NCI-H2196 (cell line): Measurements from ENCODE around the gene MLLT6.

Source experiments
- DNase-seq: peaks from one replicate; lab custom pipeline; 2025; ENCODE audit not compliant: unreplicated experiment; lab: John Stamatoyannopoulos, UW

The MLLT6 gene

DNA sequence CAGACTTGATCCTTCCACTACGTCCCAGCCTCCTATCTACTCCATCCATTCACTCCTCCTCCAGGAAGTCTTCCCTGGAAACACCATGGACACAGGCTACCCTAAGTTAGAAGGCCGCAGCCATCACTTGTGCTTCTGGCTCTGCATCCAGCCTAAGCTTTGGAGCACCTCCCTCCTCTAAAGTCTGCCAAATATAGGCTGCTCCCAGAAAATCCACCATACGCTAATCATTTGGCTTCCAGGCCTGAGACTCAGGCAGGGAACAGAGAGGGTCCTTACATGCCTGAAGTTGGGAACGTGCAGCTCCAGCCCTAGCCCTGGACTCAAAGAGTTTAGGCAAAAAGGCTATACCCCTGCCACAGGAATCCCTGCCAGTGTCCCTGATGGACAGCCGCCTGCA lies 36.4 kb downstream of the MLLT6 start:
- no peak for DNase-seq

DNA sequence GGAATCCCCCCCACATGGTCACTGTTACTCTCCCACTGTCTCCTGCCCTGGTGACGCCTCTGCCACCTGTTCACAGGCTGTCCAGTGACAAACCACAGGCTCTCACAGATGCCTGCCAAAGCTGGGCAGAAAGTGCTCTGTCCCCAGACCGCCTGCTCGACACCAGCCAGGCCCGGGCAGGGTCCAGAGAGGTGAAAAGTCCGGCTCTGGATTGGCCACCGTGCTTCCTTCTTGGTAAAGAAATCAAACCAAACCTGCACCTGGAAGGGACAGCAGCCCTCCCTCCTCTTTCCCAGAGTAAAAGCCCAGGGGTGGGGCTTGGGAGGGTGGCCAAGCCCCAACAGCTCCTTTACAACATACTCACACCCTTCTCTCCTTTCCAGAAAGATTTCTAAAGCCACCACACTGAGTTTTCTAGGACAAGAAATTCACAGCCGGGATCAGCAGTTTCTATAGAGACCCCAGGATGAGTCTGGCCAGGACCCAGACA lies 36.9 kb downstream of the MLLT6 start:
- peak; percentile 40 for DNase-seq

DNA sequence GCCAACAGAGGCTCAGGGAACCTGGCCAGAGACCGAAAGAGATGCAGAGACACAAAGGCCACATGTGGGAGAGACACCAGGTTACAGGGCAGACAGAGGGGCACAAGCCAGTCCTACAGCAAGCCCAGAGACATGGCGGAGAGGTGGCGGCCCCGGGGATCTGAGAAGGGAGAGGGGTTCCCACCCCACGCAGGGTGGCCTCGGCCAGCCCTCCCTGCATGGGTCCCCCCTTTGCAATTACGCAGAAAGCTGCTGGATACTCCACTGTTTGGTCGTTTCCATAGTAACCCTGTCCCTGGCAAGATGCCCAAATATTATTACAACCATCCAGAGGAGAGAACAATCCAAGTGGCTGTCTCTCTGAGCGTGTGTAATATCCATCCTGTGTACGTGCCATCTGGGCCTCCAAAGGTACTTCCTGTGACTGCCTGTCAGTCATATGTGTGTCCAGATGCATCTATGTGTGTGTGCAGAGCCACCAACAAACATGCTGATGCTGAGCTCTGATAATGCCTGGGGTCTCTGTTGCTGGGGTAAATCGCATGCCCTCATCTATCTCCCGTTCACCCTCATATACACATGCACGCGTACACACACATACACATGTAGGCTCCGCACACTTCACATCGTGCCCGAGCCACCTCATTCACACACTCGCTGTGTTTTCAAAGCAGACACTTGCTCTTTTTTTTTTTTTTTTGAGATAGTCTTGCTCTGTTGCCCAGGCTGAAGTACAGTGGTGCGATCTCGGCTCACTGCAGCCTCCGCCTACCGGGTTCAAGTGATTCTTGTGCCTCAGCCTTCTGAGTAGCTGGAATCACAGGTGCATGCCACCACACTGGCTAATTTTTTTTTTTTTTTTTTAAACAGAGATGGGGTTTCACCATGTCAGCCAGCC lies 37.6 kb downstream of the MLLT6 start:
- DNase-seq = peak; percentile 79

DNA sequence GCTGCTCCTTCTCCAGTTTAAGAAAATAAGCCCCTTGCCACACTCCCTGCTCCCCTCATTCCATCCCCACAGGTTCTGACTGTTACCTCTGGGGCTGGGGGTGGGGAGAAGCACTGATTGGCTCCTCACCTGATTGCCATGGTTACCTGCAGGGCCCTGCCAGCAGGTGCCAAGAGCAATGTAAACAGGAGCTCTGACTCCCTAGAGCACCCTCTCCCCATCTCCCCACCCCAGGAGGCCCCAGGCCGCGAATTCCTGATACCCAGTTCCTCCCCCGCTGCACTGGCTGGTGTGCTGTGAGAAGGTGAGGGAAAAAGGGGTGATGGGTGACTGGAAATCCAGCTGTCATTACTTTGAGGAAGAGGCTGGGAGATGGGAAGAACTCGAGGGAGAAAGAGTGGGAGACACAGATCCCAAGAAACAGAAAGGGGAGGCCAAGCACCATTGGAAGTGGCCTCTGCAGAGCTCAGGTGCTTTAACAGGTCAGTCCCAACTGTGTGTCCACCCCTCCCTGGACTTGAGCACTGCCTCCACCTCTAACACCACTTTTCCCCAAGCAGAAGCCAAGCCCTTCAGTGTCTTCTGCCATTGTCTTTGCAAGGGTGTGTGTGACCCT lies 38.6 kb downstream of the MLLT6 start:
- no peak for DNase-seq

DNA sequence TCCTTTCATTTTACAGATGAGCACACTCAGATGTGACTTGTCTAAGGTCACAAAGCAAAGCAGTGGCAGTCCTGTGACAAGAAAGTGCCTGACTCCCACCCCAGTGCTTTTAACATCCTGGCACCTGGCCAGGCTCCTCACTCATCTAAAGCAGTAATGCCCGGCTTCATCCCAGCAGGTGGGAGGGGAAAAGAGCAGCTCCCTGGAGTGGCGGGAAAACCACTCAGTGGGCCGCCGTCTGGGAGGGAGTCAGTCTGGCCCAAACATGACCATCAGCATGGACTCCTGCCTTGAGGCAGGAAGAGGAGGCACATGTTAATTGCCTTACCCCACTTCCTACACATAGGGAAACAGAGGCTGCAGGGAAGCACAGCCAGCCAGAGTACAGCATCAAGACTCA lies 40.5 kb downstream of the MLLT6 start:
- DNase-seq = no peak

DNA sequence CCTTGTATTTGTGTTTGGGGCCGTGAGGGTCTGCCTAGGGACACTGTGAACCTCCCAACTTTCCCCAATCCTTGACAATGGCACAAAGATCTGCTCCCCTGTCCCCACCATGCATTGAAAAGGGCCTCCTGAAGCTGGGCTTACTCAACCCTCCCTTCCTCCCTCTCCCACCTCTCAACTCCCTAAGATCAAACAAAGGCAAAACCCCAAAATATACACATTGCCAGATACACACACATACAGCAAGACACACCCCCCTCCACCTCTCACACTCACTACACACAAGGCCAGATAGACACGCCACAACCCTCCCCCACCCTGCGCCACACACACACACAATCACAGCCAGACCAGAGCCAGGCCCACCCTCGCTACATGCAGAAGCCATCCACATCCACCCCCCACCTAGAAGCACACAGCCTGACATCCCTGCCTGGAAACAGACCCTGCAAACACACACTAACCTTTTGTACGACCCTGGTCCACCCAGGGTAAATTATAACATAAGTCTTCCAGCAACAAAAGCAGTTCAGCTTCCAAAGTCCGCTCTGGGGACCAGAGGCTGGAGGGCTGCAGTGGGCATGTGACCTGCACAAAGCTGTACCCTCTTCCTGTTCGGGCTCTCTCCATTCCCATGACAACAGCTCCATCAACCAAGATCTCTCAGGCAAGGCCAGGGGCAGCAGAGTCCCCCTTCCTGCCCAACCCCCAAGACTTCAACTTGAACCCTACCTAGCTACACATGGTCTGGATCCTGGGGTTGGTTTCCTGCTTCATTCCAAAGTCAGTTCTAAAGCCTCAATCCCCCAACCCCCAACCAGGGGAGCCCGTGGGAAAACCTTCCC lies 41.2 kb downstream of the MLLT6 start:
- DNase-seq = no peak

DNA sequence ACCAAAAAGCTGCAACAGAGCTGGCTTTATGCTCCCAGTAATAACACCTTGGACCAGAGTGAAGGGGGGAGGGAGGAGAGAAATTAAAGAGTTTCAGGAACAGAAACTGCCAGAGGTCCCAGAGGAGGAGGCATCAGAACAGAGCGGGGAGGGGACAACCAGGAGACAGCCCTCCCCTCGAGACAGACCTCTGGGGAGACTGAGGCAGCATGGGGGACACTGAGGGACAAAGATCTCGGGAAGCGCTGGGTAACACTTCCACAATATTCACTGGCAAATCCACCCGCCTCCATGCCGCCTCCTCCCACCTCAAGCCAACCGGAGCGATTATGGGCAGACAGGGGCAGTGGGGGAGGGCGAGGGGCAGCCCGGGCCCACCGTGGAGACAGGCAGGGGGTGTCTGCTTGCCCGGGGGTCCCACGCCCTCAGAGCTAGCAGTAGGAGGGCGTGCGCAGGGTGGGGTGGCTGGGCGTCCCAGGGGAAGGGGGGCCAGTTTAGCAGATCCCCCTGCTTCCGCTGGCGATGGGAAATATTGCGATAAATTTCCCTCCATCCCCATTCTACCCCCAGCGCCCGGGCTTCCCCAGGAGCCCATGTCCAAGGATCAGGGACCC lies 41.9 kb downstream of the MLLT6 start:
- no peak for DNase-seq

DNA sequence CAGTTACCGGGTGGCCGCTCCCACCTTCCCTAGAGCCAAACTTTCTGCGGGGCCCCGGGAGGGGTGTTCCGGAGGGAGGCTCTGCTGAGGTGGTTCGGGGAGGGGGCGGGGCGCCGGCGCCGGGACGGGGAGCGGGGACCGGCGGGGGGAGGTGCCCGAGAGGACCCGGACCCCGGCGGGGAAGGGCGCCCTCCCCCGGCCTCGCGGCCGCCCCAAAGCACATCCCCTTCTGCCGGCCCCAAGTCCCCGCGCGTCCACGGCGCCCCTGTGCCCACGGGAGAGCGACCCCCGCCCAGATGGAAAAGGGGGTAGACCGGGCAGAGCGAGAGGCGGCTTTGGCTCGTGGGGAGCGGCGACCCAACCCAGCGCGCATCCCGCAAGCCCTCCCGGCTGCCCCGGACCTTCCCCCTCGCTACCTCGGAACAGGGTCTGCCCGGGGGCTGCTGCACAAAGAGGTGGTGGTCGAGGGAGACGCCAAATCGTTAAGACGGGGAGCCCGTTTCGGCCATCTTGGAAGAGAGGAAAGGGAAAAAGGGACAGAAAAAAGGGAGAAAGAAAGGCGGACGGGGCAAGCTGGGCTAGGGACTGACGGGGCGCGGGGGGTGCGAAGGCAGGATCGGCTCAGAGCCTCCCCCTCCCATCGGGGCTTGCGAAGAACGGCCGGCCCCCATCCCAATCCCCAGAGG lies 42.5 kb downstream of the MLLT6 start:
- DNase-seq = no peak

DNA sequence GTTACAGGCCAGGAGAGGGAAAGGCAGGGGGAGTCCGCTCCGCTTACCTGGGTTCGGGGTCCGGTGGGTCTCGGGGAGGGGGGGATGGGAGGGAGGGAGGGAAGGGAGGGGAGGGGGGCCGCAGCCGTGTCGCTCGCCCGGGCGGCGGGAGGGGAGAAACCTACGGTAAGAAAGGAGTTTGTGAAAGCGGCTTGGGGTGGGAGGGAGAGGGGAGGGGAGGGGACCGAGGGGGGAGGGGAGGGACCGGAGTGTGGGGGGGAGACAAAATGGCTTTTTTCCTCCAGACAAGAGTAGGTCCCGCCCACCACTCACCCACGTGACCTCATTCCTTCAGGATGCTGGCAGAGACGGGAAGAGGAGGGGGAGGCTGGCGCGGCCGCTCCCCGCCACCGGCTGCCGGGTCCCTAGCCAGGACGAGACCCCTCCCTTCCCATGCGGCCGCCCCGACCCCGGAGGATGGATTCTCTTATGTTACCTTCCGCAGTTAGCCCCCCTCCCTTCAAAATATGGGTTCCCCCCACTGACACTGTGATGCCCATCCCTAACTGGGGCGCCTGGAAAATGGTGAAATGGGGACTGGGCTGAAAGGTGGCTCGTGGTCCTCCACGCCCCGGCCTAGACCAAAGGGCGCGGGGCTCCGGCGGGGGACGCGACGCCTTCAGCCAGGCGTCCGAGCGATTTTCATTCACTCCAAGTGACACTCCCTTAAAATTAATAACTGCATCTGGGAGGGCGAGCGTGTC lies 43.2 kb downstream of the MLLT6 start, which contains the start of gene PCGF2:
Gene PCGF2 (minus strand): TSS at position 188 of the 743 bp plus-strand sequence. CDS start 7,934 bp downstream, outside the sequence.
- peak; percentile 50 for DNase-seq

DNA sequence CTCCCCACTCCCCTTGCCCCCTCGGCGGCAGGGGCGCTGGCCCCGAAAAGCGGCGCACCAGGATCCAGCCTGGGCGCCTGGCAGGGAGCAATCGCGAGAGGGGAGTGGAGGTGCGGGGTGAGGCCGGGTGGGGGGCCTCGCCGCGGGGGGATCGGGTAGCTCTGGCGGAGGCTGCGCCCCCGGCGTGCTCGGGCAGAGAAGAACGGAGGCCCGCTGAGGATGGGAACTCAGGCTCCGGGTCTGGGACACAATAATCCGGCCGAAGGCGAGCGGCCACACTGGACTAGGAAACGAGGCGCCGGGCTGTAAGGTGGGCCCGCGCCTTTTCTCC lies 43.8 kb downstream of the MLLT6 start:
- DNase-seq = no peak

DNA sequence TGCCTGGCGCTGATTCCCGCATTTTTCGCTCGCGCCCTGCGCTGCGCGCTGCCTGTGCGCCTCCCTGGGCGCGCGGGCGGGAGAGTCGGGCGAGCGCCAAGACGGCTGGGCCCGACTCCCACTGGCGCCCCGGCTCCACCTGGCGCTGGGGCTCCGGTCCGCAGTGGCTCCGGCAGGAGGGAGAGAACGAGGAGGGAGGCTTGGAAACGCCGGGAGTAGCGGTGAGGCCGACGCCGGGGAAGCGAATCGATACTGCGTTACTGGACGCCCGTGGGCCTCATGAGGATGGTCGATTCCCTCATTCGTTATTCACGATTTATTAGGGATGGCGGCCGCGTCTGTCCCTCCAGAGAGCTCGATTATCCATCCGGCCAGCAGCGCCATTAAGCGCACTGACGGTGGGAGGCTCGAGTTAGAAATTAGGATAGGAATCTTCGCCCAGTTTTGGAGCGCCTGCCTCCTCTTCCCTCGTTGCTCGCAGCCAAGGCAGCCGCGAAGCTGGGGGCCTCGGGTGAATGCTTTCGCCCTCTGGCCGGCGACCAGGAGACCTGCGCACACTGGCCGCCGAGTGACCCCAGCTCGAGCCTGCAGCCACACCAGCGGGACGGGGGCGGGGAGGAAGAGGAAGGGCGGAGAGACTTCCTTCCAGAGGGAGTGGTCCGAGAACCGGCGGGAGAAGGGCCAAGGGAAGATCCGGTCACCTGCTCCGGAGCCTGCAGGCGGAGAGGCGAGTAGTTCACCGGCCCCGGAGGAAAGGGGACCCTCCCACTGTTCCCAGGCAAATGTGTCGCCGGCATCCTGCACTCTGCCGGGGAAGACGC lies 44.4 kb downstream of the MLLT6 start:
- DNase-seq = peak; percentile 54

DNA sequence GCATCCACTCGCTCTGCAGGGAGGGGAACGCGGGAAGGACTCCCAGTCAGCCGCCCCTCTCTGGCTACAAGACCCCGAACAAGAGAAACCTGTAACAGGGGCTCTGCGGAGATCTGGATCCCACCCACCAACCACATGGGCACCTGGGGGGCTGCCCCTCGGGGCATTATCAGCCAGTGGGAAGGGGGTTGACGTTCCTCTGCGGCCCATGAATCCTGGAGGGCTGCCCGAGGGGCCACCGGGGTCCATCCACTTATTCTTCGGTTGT lies 44.9 kb downstream of the MLLT6 start:
- DNase-seq = no peak

DNA sequence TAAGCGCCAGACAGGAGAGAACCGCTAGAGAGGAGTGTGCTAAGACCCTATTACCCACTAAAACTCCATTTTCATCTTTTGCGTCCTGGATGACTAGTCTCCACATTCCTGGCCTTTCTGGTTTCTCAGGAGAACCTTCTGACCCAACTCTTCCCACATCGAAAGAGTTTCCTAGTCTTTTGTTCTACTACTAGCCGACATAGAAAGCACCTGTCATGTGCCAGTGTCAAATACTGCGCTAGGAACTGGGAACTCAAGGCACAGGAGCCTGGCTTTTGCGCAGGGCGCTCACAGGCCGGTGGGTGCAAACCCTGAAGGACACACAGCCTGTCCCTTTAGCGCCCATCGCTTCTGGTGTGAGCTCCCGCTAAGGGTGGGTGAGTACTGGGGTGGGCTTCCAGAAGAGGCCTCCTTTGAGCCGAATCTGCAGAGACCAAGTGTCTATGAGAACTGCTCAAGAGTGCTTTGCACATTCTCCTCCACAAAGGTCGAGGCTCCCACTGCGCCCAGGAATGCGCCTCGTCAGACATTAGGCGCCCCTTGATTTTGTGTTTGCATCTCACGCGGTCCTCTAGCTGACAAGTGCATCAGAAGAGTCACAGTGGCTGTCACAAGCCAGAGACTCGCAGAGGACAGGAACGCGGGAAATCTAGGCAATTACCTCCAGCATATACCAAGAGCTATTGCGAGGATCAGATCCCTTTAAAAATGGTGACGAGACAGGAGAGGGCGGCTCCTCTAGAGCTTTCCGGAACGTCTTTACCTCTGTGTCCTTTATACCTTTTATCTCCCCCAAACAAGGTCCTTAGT lies 45.4 kb downstream of the MLLT6 start:
- no peak for DNase-seq

DNA sequence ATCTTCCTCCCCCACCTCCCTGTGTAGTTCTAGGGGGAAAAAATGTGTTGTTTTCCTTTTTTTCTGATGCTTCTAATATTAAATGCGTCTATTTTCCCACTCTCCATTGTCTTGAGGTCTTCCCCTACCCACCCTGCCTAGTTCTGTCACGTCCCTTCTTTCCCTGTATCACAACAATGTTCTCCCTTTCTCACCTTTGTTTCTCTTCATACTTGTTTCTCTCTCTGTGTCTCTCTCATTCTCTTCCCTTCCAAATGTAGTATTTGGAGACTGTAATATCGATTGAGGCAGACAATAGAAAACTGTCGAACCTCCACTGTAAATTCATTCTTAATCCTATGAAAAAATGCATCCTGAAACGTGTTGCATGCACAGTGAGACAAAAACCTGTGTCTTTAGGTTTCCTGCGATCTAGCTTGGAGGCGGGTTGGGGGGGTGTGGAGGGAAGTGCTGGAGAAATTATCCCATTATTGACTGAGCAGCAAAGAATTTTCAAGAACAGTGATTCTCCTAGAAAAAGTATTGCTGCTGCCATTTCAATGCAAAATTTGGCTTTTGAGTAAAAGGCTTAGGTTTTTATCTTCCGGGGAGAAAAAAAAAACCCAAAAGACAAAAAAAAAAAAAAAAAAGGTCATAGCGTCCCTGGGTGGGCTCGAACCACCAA lies 46.2 kb downstream of the MLLT6 start:
- no peak for DNase-seq

DNA sequence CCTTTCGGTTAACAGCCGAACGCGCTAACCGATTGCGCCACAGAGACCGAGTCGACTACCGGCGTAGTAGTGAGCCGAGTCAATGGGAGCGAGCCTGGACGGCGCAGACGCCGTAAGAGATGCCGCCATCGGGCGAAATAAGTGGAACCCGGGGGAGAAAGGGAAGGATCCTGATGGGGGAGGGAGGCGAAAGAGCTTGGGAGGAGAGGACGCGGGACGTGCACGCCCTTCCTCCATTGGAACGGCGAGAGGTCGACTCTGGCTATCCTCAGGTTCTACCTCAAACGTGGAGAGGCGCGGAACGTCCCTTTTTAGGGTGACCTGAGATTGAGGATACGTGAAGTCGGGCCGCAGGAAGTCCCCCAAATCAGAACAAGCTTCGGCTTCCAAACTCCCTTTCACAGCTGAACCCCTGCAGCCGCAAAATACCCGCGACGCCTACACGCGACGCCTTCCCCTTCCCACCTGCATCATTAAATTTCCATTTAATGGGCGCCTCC lies 46.8 kb downstream of the MLLT6 start:
- DNase-seq = peak; percentile 72

DNA sequence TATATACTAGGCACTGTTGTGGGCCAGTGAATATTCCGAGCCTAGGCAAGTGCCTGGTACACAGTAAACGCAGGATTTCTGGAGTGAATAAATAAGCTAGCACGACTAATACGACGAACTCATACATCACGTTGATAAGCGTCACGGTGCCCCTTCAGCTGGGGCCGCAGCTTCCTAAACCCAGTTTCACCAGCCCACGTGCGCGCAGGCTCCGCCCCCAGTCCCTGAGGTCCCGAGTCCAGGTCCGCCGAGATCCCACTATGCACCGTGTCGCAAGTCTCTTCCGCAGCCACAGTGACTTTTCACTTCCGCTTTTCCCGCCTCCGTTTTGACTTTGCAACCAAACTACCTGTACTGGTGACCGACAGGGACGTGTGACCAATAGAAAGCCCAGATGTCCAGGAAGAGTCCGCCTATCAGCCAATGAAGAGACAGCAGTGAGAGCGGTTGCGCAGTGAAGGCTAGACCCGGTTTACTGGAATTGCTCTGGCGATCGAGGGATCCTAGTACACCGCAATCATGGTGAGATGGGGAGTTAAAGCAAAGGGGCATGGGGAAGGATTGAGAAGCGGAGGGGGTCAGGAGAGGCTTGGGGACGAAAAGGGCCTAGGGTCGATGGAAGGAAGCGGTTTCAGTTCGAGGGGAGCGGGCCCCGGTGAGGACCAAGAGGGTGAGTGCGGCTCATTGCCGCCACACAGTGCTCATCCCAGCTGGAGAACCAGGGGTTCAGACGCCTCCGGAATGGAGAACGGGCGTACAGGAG lies 47.4 kb downstream of the MLLT6 start, which contains the start of gene PSMB3:
Gene PSMB3 (plus strand): TSS at position 434 of the 763 bp plus-strand sequence. CDS start 86 bp downstream, at position 520.
- peak; percentile 89 for DNase-seq

DNA sequence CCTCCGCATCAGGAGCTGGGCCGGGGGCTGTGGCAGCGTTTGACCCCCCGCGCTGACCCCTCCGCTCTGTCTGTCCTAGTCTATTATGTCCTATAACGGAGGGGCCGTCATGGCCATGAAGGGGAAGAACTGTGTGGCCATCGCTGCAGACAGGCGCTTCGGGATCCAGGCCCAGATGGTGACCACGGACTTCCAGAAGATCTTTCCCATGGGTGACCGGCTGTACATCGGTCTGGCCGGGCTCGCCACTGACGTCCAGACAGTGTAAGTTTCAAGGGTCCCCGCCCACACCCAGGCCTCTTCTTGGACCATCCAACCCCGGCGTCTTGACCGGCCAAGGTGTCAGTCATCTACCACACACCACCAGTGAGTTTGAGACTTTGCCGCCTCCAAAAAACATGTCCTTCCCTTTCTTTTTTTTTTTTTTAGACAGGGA lies 48.0 kb downstream of the MLLT6 start:
- no peak for DNase-seq
